CD4-positive, alpha-beta memory T cell (primary cell): ENCODE results near the gene NEDD4. TPM values are rescaled to one million over a fixed set of nuclear protein-coding genes. Genes with fewer than 3 reads are reported as not detected.
"Not testable (repeated sequence)": the region's sequence is repeated elsewhere in the genome, so short reads cannot be mapped to it uniquely, and the experiment has no call there.

Experiments
- CTCF ChIA-PET: fragments of 350-600 bp; sonication (Branson Sonifier 250); formaldehyde crosslinking; loops from one replicate; lab custom pipeline; 2021; ENCODE audit warnings: inconsistent platforms; ENCODE audit not compliant: partially characterized antibody; lab: Charles Lee
- POLR2A ChIA-PET: fragments of 350-600 bp; sonication (Branson Sonifier 250); formaldehyde crosslinking; loops from one replicate; lab custom pipeline; 2021; ENCODE audit not compliant: partially characterized antibody; lab: Charles Lee
- DNase-seq, 5 donors: peaks; one replicate each; pipeline versions ENCODE4 v3.0.0 to v3.0.0-alpha.2; 2020 to 2022; ENCODE audit warnings: mixed read lengths in 1 of 5
- H3K27ac ChIP-seq: one replicate; pipeline ENCODE4 v1.7.0; 2013; ENCODE audit warnings: low read depth, low read length
- H3K27me3 ChIP-seq: 2 replicates; pipeline ENCODE4 v1.7.0; 2013; ENCODE audit warnings: mild to moderate bottlenecking, low read length, moderate library complexity; ENCODE audit not compliant: insufficient read depth
- H3K36me3 ChIP-seq: 2 replicates; pipeline ENCODE4 v1.7.0; 2013; ENCODE audit warnings: mild to moderate bottlenecking, low read length, moderate library complexity; ENCODE audit not compliant: insufficient read depth
- H3K4me1 ChIP-seq: 2 replicates; pipeline ENCODE4 v1.7.0; 2013; ENCODE audit warnings: mild to moderate bottlenecking, low read length, moderate library complexity; ENCODE audit not compliant: insufficient read depth
- H3K4me3 ChIP-seq, 2 donors: one replicate each; pipeline ENCODE4 v1.7.0; 2013; ENCODE audit warnings: low read length in 2 of 2, mild to moderate bottlenecking in 1 of 2
- H3K9me3 ChIP-seq, 2 donors: one replicate each; pipeline ENCODE4 v1.7.0; 2013; ENCODE audit warnings: low read length in 2 of 2, control low read depth in 1 of 2; ENCODE audit not compliant: control insufficient read depth in 1 of 2
- H3K27ac Mint-ChIP-seq, 7 donors: one replicate each; pipeline ENCODE4 v1.8.0; 2020 to 2021; ENCODE audit warnings: mixed read lengths in 7 of 7, mild to moderate bottlenecking in 6 of 7, inconsistent platforms in 3 of 7, moderate library complexity in 3 of 7
- H3K27me3 Mint-ChIP-seq, 2 donors: one replicate each; pipeline ENCODE4 v1.8.0; 2020 to 2021; ENCODE audit warnings: mixed read lengths in 2 of 2
- H3K36me3 Mint-ChIP-seq, 2 donors: one replicate each; pipeline ENCODE4 v1.8.0; 2020 to 2021; ENCODE audit warnings: mixed read lengths in 2 of 2, inconsistent platforms in 1 of 2, mild to moderate bottlenecking in 1 of 2
- H3K4me1 Mint-ChIP-seq, 4 donors: one replicate each; pipeline ENCODE4 v1.8.0; 2020 to 2021; ENCODE audit warnings: mixed read lengths in 4 of 4, mild to moderate bottlenecking in 1 of 4
- H3K4me3 Mint-ChIP-seq, 8 donors: one replicate each; pipeline ENCODE4 v1.8.0; 2020 to 2021; ENCODE audit warnings: mixed read lengths in 8 of 8, mild to moderate bottlenecking in 7 of 8, moderate library complexity in 6 of 8, inconsistent platforms in 3 of 8
- H3K9me3 Mint-ChIP-seq, 8 donors: one replicate each; pipeline ENCODE4 v1.8.0; 2020 to 2021; ENCODE audit warnings: mixed read lengths in 8 of 8, mild to moderate bottlenecking in 5 of 8, inconsistent platforms in 3 of 8, moderate library complexity in 1 of 8
- intact Hi-C: fragments of 100-400 bp; cut with micrococcal nuclease; formaldehyde crosslinking; loops from one replicate; pipeline ENCODE4 v1.15.1; 2023
- polyA plus RNA-seq, 2 donors: library from polyadenylated mRNA; unstranded; fragments of 300-500 nt; fragmentation: Illumina TruSeq; gene quantifications; one replicate each; pipeline ENCODE4 v1.2.3, GENCODE V29; 2021
- total RNA-seq, 2 experiments: library from RNA; stranded (reverse); gene quantifications; one replicate each; pipeline ENCODE4 v1.2.3, GENCODE V29; 2021

The NEDD4 gene
- total and polyA plus RNA-seq, 4 experiments from 2014 or later: 3.7 to 5.8 (median 4.7) TPM

GRCh38 chr15:55823191-55823670 lies 170.2 kb downstream of the NEDD4 start:
- H3K36me3 Mint-ChIP-seq: peaks cover 0 to 1% of the 10 kb centered on the region in 2 donors
- CTCF ChIA-PET: no interaction called here
- H3K9me3 Mint-ChIP-seq: peaks cover 0 to 5% (median 0%) of the 10 kb centered on the region in 8 donors
- POLR2A ChIA-PET: no interaction called here
- intact Hi-C loops: no loop called here
- no peaks in the 10 kb centered on the region for H3K4me1 Mint-ChIP-seq
- H3K27ac Mint-ChIP-seq: no peak overlapping the region
- H3K36me3 ChIP-seq: no peaks in the 10 kb centered on the region
- no peak overlapping the region for H3K4me3 Mint-ChIP-seq
- H3K27me3 Mint-ChIP-seq: peaks cover 0 to 1% of the 10 kb centered on the region in 2 donors
- DNase-seq: no peak
- H3K4me1 ChIP-seq: no peaks in the 10 kb centered on the region
- H3K27ac ChIP-seq: no peak overlapping the region
- no peak overlapping the region for H3K4me3 ChIP-seq
- H3K9me3 ChIP-seq: no peaks in the 10 kb centered on the region
- H3K27me3 ChIP-seq: no peaks in the 10 kb centered on the region

GRCh38 chr15:55821740-55822139 lies 171.7 kb downstream of the NEDD4 start:
- H3K27ac ChIP-seq, DNase-seq, H3K4me3 ChIP-seq, H3K27me3 Mint-ChIP-seq, H3K4me1 Mint-ChIP-seq, H3K4me1 ChIP-seq, POLR2A ChIA-PET, H3K9me3 Mint-ChIP-seq, H3K9me3 ChIP-seq, CTCF ChIA-PET, H3K27ac Mint-ChIP-seq, H3K4me3 Mint-ChIP-seq, H3K27me3 ChIP-seq, H3K36me3 Mint-ChIP-seq, intact Hi-C loops, H3K36me3 ChIP-seq: not testable (repeated sequence)

GRCh38 chr15:55820043-55820442 lies 173.4 kb downstream of the NEDD4 start:
- H3K4me1 ChIP-seq: no peaks in the 10 kb centered on the region
- no peak overlapping the region for H3K4me3 ChIP-seq
- peaks cover 0 to 1% of the 10 kb centered on the region in 2 donors for H3K27me3 Mint-ChIP-seq
- peaks cover 0 to 5% (median 0%) of the 10 kb centered on the region in 8 donors for H3K9me3 Mint-ChIP-seq
- H3K27ac ChIP-seq: no peak overlapping the region
- CTCF ChIA-PET: no interaction called here
- H3K36me3 ChIP-seq: no peaks in the 10 kb centered on the region
- no peak for DNase-seq
- H3K4me1 Mint-ChIP-seq: no peaks in the 10 kb centered on the region
- H3K36me3 Mint-ChIP-seq: no peaks in the 10 kb centered on the region
- no peak overlapping the region for H3K4me3 Mint-ChIP-seq
- no peak overlapping the region for H3K27ac Mint-ChIP-seq
- intact Hi-C loops: no loop called here
- no peaks in the 10 kb centered on the region for H3K27me3 ChIP-seq
- POLR2A ChIA-PET: no interaction called here
- H3K9me3 ChIP-seq: no peaks in the 10 kb centered on the region

GRCh38 chr15:55819397-55820034 lies 173.9 kb downstream of the NEDD4 start:
- Histone ChIP-seq H3K27ac (no peak overlapping the region), H3K4me1 (no peaks in the 10 kb centered on the region), H3K36me3 (no peaks in the 10 kb centered on the region), H3K9me3 (no peaks in the 10 kb centered on the region), H3K4me3 (no peak overlapping the region), H3K27me3 (no peaks in the 10 kb centered on the region)
- CTCF ChIA-PET: no interaction called here
- no peaks in the 10 kb centered on the region for H3K4me1 Mint-ChIP-seq
- peaks cover 0 to 5% (median 0%) of the 10 kb centered on the region in 8 donors for H3K9me3 Mint-ChIP-seq
- no peaks in the 10 kb centered on the region for H3K36me3 Mint-ChIP-seq
- H3K27me3 Mint-ChIP-seq: peaks cover 0 to 1% of the 10 kb centered on the region in 2 donors
- DNase-seq: no peak
- H3K27ac Mint-ChIP-seq: no peak overlapping the region
- no peak overlapping the region for H3K4me3 Mint-ChIP-seq
- POLR2A ChIA-PET: no interaction called here
- intact Hi-C loops: no loop called here

- H3K4me1 Mint-ChIP-seq: no peaks in the 10 kb centered on the region
- no peak for DNase-seq
- H3K9me3 Mint-ChIP-seq: no peaks in the 10 kb centered on the region
- ChIA-PET POLR2A (no interaction called here), CTCF (interaction anchor here (1.0 kb wide), 1 partner anchor 27 kb away, joined by 3 read pairs; no protein-coding TSS in a partner anchor)
- peaks cover 0 to 1% of the 10 kb centered on the region in 2 donors for H3K27me3 Mint-ChIP-seq
- H3K27ac ChIP-seq: no peak overlapping the region
- no peaks in the 10 kb centered on the region for H3K9me3 ChIP-seq
- no peak overlapping the region for H3K27ac Mint-ChIP-seq
- H3K4me1 ChIP-seq: no peaks in the 10 kb centered on the region
- no peak overlapping the region for H3K4me3 Mint-ChIP-seq
- no peaks in the 10 kb centered on the region for H3K27me3 ChIP-seq
- H3K36me3 Mint-ChIP-seq: no peaks in the 10 kb centered on the region
- intact Hi-C loops: no loop called here
- H3K4me3 ChIP-seq: no peak overlapping the region
- H3K36me3 ChIP-seq: no peaks in the 10 kb centered on the region
Measured at GRCh38 chr15:55816017-55816416, 177.4 kb downstream of the NEDD4 start.

- Mint-ChIP-seq H3K27me3 (peaks cover 7 to 13% of the 10 kb centered on the region in 2 donors), H3K4me3 (no peak overlapping the region), H3K9me3 (peaks cover 0 to 2% (median 0%) of the 10 kb centered on the region in 8 donors), H3K4me1 (no peaks in the 10 kb centered on the region), H3K36me3 (peaks cover 0 to 3% of the 10 kb centered on the region in 2 donors), H3K27ac (no peak overlapping the region)
- no peaks in the 10 kb centered on the region for H3K27me3 ChIP-seq
- no peak overlapping the region for H3K27ac ChIP-seq
- POLR2A ChIA-PET: no interaction called here
- intact Hi-C loops: no loop called here
- CTCF ChIA-PET: no interaction called here
- H3K4me3 ChIP-seq: no peak overlapping the region
- H3K4me1 ChIP-seq: no peaks in the 10 kb centered on the region
- no peaks in the 10 kb centered on the region for H3K36me3 ChIP-seq
- H3K9me3 ChIP-seq: no peaks in the 10 kb centered on the region
- no peak for DNase-seq
Measured at GRCh38 chr15:55802600-55803376, 190.6 kb downstream of the NEDD4 start.

- H3K9me3 ChIP-seq: no peaks in the 10 kb centered on the region
- Mint-ChIP-seq H3K27ac (no peak overlapping the region), H3K36me3 (peaks cover 0 to 2% of the 10 kb centered on the region in 2 donors), H3K9me3 (peaks cover 0 to 2% (median 0%) of the 10 kb centered on the region in 8 donors), H3K4me3 (no peak overlapping the region), H3K27me3 (peaks cover 14 to 21% of the 10 kb centered on the region in 2 donors), H3K4me1 (no peaks in the 10 kb centered on the region)
- no peaks in the 10 kb centered on the region for H3K36me3 ChIP-seq
- no peaks in the 10 kb centered on the region for H3K27me3 ChIP-seq
- DNase-seq: no peak
- H3K4me1 ChIP-seq: no peaks in the 10 kb centered on the region
- CTCF ChIA-PET: interaction anchor here (1.4 kb wide), 1 partner anchor 11 kb away, joined by 3 read pairs; no protein-coding TSS in a partner anchor
- no peak overlapping the region for H3K27ac ChIP-seq
- intact Hi-C loops: no loop called here
- H3K4me3 ChIP-seq: no peak overlapping the region
- POLR2A ChIA-PET: no interaction called here
Measured at GRCh38 chr15:55800216-55800615, 193.2 kb downstream of the NEDD4 start.
